CD4-positive, alpha-beta T cell (primary cell): ENCODE measurements around the gene HK1. TPM values are rescaled to one million over a fixed set of nuclear protein-coding genes. Genes with fewer than 3 reads are reported as not detected.

Experiments
- ATAC-seq: fragments of 200-7000 bp; cut with Tn5 transposase; one replicate; pipeline ENCODE4 v1.10.0; 2022; ENCODE audit warnings: mild to moderate bottlenecking; ENCODE audit not compliant: poor library complexity
- CTCF ChIA-PET: fragments of 350-600 bp; sonication (Branson Sonifier 250); formaldehyde crosslinking; loops from one replicate; lab custom pipeline; 2021; ENCODE audit warnings: antibody characterized with exemption, inconsistent platforms; lab: Charles Lee
- POLR2A ChIA-PET: fragments of 350-600 bp; sonication (Branson Sonifier 250); formaldehyde crosslinking; loops from one replicate; lab custom pipeline; 2021; ENCODE audit warnings: antibody characterized with exemption, inconsistent platforms; lab: Charles Lee
- DNase-seq, 14 experiments: peaks; one replicate each; pipeline ENCODE4 v3.0.0-alpha.2; 2013 to 2020; ENCODE audit warnings: mixed read lengths in 2 of 14
- H3K27ac ChIP-seq, 2 donors: one replicate each; pipeline versions ENCODE4 v1.5.1 to v1.7.0; 2013; ENCODE audit warnings: low read length in 2 of 2, low read depth in 1 of 2, mild to moderate bottlenecking in 1 of 2
- H3K27me3 ChIP-seq, 2 experiments: 1 replicate in 1 of 2; 2 replicates in 1 of 2; pipeline versions ENCODE4 v1.6.1 to v1.7.0; 2013; ENCODE audit warnings: low read length in 2 of 2, control low read depth in 1 of 2, mild to moderate bottlenecking in 1 of 2, moderate library complexity in 1 of 2; ENCODE audit not compliant: insufficient read depth in 2 of 2, control insufficient read depth in 1 of 2
- H3K36me3 ChIP-seq: one replicate; pipeline ENCODE4 v1.6.1; 2013; ENCODE audit warnings: low read length, control low read depth; ENCODE audit not compliant: insufficient read depth
- H3K4me1 ChIP-seq: one replicate; pipeline ENCODE4 v1.6.1; 2013; ENCODE audit warnings: low read length, control low read depth; ENCODE audit not compliant: insufficient read depth
- H3K4me3 ChIP-seq: one replicate; pipeline ENCODE4 v1.5.1; 2013; ENCODE audit warnings: mild to moderate bottlenecking, low read length, moderate library complexity
- H3K9me3 ChIP-seq, 2 experiments: 1 replicate in 1 of 2; 2 replicates in 1 of 2; pipeline versions ENCODE4 v1.6.1 to v1.7.0; 2013; ENCODE audit warnings: low read length in 2 of 2, mild to moderate bottlenecking in 2 of 2, control low read depth in 1 of 2, moderate library complexity in 1 of 2; ENCODE audit not compliant: control insufficient read depth in 1 of 2, insufficient read depth in 1 of 2
- H3K27ac Mint-ChIP-seq: one replicate; pipeline ENCODE4 v1.8.0; 2020; ENCODE audit warnings: mixed read lengths
- H3K27me3 Mint-ChIP-seq: one replicate; pipeline ENCODE4 v1.8.0; 2021; ENCODE audit warnings: mixed read lengths
- H3K36me3 Mint-ChIP-seq: one replicate; pipeline ENCODE4 v1.8.0; 2021; ENCODE audit warnings: low read depth, mixed read lengths
- H3K4me1 Mint-ChIP-seq: one replicate; pipeline ENCODE4 v1.8.0; 2021; ENCODE audit warnings: low read depth, mixed read lengths
- H3K4me3 Mint-ChIP-seq: one replicate; pipeline ENCODE4 v1.8.0; 2020; ENCODE audit warnings: mild to moderate bottlenecking, mixed read lengths
- H3K9me3 Mint-ChIP-seq: one replicate; pipeline ENCODE4 v1.8.0; 2020; ENCODE audit warnings: mixed read lengths
- CTCF ChIP-seq: fragments of 200-600 bp; IDR thresholded peaks from one replicate; pipeline ENCODE4 v1.8.0; 2022; ENCODE audit warnings: antibody characterized with exemption, mild to moderate bottlenecking
- intact Hi-C, 2 experiments: fragments of 100-400 bp; cut with DNase I in 1 of 2; cut with micrococcal nuclease in 1 of 2; formaldehyde crosslinking; loops; one replicate each; pipeline versions ENCODE4 v1.15.1 to v1.9.0; 2023 to 2025; cut with DNase I, micrococcal nuclease
- total RNA-seq, 174 experiments: library from RNA in 2 of 174; stranded (reverse) in 2 of 174; gene quantifications; one replicate each; pipeline ENCODE4 v1.2.3 and lab custom pipeline; 2021 to 2026

HK1 gene
- total RNA-seq, 2 experiments from 2014 or later: 45.6 to 48.1 TPM

- Mint-ChIP-seq H3K4me1 (peaks cover 24% of the 10 kb centered on the region), H3K9me3 (no peaks in the 10 kb centered on the region), H3K27ac (peak overlapping the region; percentile 12), H3K27me3 (no peaks in the 10 kb centered on the region), H3K4me3 (no peak overlapping the region), H3K36me3 (peaks cover 47% of the 10 kb centered on the region)
- ATAC-seq (no peak), DNase-seq (no peak)
- intact Hi-C loops: loop anchor here (5.0 kb wide), 3 partner anchors 87 to 277 kb away; no protein-coding TSS in a partner anchor
- no peak overlapping the region for H3K27ac ChIP-seq
- H3K9me3 ChIP-seq: no peaks in the 10 kb centered on the region
- CTCF ChIA-PET: interaction anchor here (0.9 to 1.9 kb wide), 2 partner anchors 8 to 12 kb away, joined by 3 to 6 read pairs; no protein-coding TSS in a partner anchor
- no peak overlapping the region for H3K4me3 ChIP-seq
- H3K27me3 ChIP-seq: no peaks in the 10 kb centered on the region
- no peak for TF ChIP-seq CTCF
- POLR2A ChIA-PET: no interaction called here
- peaks cover 18% of the 10 kb centered on the region for H3K4me1 ChIP-seq
- H3K36me3 ChIP-seq: peaks cover 39% of the 10 kb centered on the region
These were observed 126.5 kb downstream of the HK1 start for GRCh38 chr10:69404786-69405185.

GRCh38 chr10:69405221-69405620, 126.9 kb downstream of the HK1 start:
- DNase-seq: no peak
- Mint-ChIP-seq H3K4me1 (peaks cover 24% of the 10 kb centered on the region), H3K36me3 (peaks cover 42% of the 10 kb centered on the region), H3K4me3 (no peak overlapping the region), H3K27ac (peak overlapping the region; percentile 12), H3K9me3 (no peaks in the 10 kb centered on the region), H3K27me3 (no peaks in the 10 kb centered on the region)
- H3K27ac ChIP-seq: no peak overlapping the region
- no peak for TF ChIP-seq CTCF
- intact Hi-C loops: loop anchor here (5.0 kb wide), 3 partner anchors 88 to 278 kb away; no protein-coding TSS in a partner anchor
- no peak for ATAC-seq
- H3K9me3 ChIP-seq: no peaks in the 10 kb centered on the region
- H3K27me3 ChIP-seq: no peaks in the 10 kb centered on the region
- ChIA-PET CTCF (no interaction called here), POLR2A (no interaction called here)
- H3K36me3 ChIP-seq: peaks cover 35% of the 10 kb centered on the region
- H3K4me1 ChIP-seq: peaks cover 21% of the 10 kb centered on the region
- no peak overlapping the region for H3K4me3 ChIP-seq

GRCh38 chr10:69406302-69406811, 128.1 kb downstream of the HK1 start:
- Mint-ChIP-seq H3K36me3 (peaks cover 31% of the 10 kb centered on the region), H3K27me3 (no peaks in the 10 kb centered on the region), H3K4me1 (peaks cover 28% of the 10 kb centered on the region), H3K9me3 (no peaks in the 10 kb centered on the region), H3K4me3 (no peak overlapping the region), H3K27ac (peak overlapping the region; percentile 12)
- Histone ChIP-seq H3K36me3 (peaks cover 24% of the 10 kb centered on the region), H3K9me3 (no peaks in the 10 kb centered on the region), H3K4me3 (no peak overlapping the region), H3K27me3 (no peaks in the 10 kb centered on the region), H3K27ac (no peak overlapping the region), H3K4me1 (peaks cover 21% of the 10 kb centered on the region)
- DNase-seq (peak in 1 of 14 experiments; percentile 19), ATAC-seq (no peak)
- intact Hi-C loops: loop anchor here (5.0 kb wide), 3 partner anchors 89 to 279 kb away; no protein-coding TSS in a partner anchor
- POLR2A ChIA-PET: interaction anchor here (0.9 to 3.0 kb wide), 3 partner anchors 44 to 304 kb away, joined by 3 to 21 read pairs (median 3); no protein-coding TSS in a partner anchor
- CTCF ChIA-PET: interaction anchor here (2.1 kb wide), 1 partner anchor 14 kb away, joined by 11 read pairs; no protein-coding TSS in a partner anchor
- TF ChIP-seq CTCF: no peak
